ENCODE measurements around the gene ITGB2.
"Not testable (repeated sequence)": the region's sequence is repeated elsewhere in the genome, so short reads cannot be mapped to it uniquely, and the experiment has no call there.

DNA sequence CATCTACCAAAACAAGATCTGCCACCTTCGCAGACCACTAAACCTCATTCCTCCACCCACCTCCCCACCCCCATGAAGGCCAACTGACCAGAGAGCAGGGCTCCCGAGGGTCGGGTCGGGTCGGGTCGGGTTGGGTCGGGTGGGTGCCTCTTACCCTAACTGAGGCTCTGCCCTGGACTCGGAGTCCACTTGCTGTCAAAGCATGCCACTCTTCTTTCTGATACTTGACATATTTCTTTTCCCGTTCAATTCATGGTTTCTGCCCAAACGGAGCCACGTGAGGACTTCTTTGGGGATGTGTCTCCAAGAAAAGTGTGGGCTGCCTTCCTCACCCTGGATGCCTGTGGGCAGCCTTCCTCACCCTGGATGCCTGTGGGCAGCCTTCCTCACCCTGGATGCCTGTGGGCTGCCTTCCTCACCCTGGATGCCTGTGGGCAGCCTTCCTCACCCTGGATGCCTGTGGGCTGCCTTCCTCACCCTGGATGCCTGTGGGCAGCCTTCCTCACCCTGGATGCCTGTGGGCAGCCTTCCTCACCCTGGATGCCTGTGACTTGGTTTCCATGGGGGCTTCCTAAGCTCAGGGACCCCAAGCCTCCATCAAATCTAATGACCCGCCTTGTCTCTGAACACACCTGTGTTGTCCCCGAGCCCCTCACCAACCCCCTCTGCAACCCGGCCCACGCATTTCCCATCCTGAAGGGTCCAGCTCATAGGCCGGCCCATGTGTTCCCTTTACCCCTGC lies 8.0 kb upstream of the ITGB2 start:
- TF ChIP-seq EZH2phosphoT487 (IDR thresholded peaks at IDR 0.05; ENCODE audit: borderline replicate concordance), result not testable (repeated sequence)
- TF ChIP-seq, protein P1, sequence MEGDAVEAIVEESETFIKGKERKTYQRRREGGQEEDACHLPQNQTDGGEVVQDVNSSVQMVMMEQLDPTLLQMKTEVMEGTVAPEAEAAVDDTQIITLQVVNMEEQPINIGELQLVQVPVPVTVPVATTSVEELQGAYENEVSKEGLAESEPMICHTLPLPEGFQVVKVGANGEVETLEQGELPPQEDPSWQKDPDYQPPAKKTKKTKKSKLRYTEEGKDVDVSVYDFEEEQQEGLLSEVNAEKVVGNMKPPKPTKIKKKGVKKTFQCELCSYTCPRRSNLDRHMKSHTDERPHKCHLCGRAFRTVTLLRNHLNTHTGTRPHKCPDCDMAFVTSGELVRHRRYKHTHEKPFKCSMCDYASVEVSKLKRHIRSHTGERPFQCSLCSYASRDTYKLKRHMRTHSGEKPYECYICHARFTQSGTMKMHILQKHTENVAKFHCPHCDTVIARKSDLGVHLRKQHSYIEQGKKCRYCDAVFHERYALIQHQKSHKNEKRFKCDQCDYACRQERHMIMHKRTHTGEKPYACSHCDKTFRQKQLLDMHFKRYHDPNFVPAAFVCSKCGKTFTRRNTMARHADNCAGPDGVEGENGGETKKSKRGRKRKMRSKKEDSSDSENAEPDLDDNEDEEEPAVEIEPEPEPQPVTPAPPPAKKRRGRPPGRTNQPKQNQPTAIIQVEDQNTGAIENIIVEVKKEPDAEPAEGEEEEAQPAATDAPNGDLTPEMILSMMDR (IDR thresholded peaks at IDR 0.05 in 2 of 3, conservative IDR thresholded peaks at IDR 0.05 in 1 of 3; ENCODE audit: borderline replicate concordance in 1 of 3, insufficient read depth in 1 of 3, low read depth in 2 of 3, low read length in 2 of 3), result not testable (repeated sequence)
